Activated CD4-positive, CD25-positive, alpha-beta regulatory T cell treated with anti-CD3 and anti-CD28 coated beads, Interleukin-2, amount 50 U/mL, for 16 hours (primary cell): ENCODE measurements around the gene CDC16.
"Not testable (repeated sequence)": the region's sequence is repeated elsewhere in the genome, so short reads cannot be mapped to it uniquely, and the experiment has no call there.

Experiments
- DNase-seq: peaks from one replicate; pipeline ENCODE4 v3.0.0-alpha.2; 2020; ENCODE audit warnings: low read depth, low spot score

The CDC16 gene

DNA sequence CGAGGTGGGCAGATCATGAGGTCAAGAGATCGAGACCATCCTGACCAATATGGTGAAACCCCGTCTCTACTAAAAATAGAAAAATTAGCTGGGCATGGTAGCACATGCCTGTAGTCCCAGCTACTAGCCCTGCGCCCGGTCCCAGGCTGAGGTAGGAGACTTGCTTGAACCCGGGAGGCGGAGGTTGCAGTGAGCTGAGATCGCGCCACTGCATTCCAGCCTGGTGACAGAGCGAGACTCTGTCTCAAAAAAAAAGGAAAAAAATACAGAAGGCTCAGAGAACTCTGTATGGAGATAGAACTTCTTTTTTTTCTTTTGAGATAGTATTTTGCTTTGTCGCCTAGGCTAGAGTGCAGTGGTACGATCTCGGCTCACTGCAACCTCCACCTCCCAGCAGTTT is 29.6 kb downstream of the CDC16 start:
- not testable (repeated sequence) for DNase-seq

DNA sequence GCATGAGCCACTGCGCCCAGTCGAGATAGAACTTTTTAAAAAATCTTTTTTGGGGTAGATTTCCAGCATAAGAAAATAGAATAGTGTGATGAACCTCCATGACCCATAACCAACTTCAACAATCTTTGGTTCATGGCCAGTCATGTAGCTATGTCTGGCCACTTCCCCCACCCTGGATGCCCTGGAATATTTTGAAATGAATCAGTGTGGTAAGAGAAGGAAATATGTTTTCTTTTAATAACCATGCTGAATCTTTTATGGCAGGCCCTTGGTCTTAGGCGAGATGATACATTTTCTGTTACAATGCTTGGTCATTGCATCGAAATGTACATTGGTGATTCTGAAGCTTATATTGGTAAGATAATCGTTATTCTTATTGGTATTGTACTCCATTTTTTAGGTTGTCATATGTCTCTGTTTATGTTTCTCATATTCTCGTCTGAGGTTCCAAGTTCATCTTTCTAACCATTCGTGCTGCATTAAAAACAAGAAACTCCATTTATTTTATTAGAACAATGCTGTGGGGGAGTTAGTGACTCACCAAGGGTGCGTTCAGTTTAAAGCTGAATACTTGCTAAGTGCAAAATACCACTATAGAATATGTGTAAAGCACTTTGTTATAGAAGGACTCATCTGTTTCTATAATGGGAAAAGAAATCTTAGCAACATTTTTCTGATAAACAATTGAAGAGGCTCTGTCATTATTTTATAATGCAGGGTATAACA is 30.4 kb downstream of the CDC16 start:
- DNase-seq = no peak

GRCh38 chr13:114266241-114266640 is 31.5 kb downstream of the CDC16 start:
- DNase-seq = no peak

- no peak for DNase-seq
Measured at GRCh38 chr13:114268344-114269280, 33.9 kb downstream of the CDC16 start.

GRCh38 chr13:114269281-114269770 is 34.6 kb downstream of the CDC16 start:
- DNase-seq = no peak

- no peak for DNase-seq
Measured at GRCh38 chr13:114272977-114273376, 38.3 kb downstream of the CDC16 start.

- DNase-seq = no peak
Measured at GRCh38 chr13:114275304-114275703, 40.6 kb downstream of the CDC16 start.

- DNase-seq = no peak
Measured at GRCh38 chr13:114279146-114279545, 44.4 kb downstream of the CDC16 start.

- no peak for DNase-seq
Measured at GRCh38 chr13:114279758-114280355, 45.2 kb downstream of the CDC16 start.

- DNase-seq = peak; percentile 75
Measured at GRCh38 chr13:114281351-114282040, 46.8 kb downstream of the CDC16 start, which contains the start of gene UPF3A. TSS of gene UPF3A (plus strand) at chr13:114281601. CDS start at chr13:114281640, 39 bp downstream.

DNA sequence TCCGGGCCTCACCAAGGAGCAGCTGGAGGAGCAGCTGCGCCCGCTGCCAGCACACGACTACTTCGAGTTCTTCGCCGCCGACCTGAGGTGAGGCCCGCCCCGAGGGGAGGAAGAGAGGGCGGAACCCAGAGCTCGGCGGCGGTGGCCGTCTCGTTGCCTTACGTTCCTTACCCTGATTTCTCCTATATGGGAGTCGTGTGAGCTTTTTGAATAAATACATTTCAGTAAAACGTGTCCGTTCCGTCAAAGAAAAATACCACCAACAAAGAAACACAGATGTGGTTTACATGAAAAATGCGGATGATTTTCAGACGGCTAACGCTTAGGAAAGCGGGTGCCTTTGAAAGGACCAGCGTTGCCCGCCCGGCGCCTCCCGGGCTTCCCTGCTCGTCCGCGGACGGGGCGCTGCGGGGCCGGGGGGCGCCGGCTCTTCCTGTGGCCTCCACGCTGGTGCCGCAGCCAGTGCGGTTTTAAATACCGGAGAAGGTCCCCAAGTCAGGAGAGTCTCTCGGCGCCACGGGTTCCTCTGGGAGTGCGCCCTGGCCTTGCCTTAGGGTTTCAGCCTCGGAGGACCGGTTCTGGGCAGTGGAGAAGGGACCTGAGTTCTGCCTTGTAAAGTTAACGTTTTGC is 47.5 kb downstream of the CDC16 start:
- no peak for DNase-seq

DNA sequence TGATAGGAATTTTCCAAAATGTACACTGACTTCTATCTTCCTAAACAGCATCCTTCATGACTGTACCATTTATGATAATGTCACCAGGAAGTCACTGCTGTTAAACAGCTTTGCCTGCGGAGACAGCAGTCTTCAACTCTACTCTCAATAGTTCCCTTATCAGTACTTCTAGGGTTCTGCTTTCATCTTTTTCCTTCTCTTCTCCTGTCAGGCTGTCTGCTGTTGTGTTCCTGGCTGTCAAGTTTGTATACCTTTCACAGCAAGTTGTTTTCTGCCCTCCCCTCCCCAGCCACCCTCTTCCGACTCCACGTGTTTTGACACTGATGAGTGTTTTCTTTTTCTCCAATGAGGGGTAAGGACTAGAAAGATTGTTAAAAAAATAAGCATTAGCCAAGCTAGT is 48.9 kb downstream of the CDC16 start:
- no peak for DNase-seq

- no peak for DNase-seq
Measured at GRCh38 chr13:114284680-114285079, 50.0 kb downstream of the CDC16 start.

DNA sequence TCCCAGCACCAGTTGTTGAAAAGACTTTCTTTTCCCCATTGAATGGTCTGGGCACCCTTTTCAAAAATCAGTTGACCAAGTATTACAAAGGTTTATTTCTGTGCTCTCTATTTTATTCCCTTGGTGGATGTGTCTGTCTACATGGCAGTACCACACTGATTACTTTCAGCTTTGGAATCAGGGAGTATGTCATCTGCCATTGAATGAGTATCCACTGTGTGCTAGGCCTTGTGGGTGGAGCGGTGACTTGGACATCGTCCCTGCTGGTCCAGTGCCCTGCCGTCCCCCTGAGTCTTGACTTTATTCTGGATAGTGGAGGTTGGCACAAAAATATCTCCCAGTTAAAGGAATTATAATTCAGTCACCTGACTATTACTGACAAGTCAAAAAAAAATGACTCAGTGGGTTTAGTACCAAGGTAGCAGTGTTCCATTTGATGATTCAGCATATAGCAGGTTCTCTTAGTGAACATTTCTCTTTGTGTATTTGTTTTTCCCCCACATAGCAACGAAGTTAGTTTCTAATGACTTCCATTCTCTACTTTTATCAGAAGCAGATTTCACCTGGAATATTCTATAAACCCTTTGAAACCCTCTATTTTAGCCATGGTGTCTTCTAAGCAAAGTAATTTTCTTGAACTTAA is 50.6 kb downstream of the CDC16 start:
- no peak for DNase-seq

- no peak for DNase-seq
Measured at GRCh38 chr13:114286808-114287207, 52.1 kb downstream of the CDC16 start.

GRCh38 chr13:114288157-114288591 is 53.5 kb downstream of the CDC16 start:
- no peak for DNase-seq

DNA sequence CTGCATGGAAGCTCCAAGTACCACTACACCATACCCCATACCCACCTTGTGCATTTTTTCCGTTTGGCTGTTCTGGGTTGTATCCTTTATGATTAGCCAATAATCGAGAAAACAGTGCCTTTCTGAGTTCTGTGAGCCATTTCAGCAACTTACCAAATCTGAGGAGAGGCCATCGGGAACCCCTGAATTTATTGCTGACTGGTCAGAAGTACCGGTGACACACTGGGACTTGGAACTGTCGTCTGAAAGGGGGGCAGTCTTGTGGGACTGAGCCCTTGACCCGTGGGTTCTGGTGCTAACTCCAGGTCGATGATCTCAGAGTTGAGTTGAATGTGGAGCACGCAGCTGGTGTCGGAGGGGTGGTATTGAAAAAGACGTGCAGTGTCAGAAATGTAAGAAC is 61.8 kb downstream of the CDC16 start:
- DNase-seq = no peak

DNA sequence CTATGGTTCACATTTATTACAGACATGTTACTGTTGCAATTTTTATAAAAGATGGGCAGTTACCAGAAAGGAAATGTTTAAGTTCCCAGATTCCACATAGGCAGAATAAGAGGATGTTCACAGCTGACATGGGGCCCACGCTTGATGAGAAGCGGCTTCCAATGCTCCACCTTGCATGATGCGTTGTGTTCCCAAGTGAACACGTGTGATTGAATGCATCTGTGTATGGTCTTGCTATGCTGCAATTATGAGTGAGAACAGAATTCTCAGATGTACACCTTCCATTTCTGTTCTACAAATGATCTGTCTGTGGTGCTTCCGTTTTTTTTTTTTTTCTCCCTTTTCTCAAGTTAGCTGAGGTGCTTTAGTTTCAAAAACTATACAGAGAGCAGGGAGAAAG is 62.2 kb downstream of the CDC16 start:
- DNase-seq = no peak

DNA sequence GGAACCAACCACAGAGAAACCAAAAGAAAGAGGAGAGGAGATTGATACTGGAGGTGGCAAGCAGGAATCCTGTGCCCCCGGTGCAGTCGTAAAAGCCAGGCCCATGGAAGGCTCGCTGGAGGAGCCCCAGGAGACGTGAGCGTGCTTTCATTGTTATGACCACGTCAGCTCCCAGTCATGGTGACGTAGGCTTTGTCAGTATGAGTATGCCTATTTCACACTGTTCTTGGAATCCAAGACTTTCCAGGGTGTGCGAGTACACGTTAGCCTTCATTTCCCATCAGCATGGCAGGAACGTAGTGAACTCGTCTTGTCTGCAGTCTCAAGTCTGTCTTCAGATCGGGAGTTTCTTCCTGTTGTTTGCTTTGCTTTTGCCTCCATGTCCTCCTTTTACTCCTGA is 64.2 kb downstream of the CDC16 start:
- no peak for DNase-seq

GRCh38 chr13:114299604-114300305 is 65.1 kb downstream of the CDC16 start:
- no peak for DNase-seq
